ENCODE measurements around the gene ARHGAP18. TPM values are rescaled to one million over a fixed set of nuclear protein-coding genes. Genes with fewer than 3 reads are reported as not detected.

The ARHGAP18 gene
- total and polyA plus RNA-seq, 2 of the 13 experiments (the other 11 are each of a cell fraction or from before 2014, with no cell fraction given) = 58.2 to 115 TPM

DNA sequence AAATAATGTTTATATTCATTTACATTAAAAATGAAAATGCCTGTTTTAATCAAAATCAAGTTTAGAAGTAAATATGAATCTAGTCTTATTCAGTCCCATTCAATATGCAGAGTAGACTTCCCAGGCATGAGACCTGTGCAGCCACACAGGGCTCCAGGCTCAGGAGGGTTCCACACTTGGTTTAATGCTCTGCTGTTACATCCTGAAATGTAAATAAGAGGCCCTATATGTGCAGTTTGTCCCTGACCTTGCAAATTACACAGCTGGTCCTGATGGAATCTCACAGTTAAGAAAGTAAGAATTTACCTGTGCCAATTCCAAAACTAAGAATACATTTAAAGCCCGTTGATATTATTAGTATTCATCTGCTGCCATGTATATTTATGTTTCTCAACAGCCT lies 79.4 kb downstream of the ARHGAP18 start (continued):
- TF ChIP-seq FOSL1 (CRISPR knock-in tag; IDR thresholded peaks at IDR 0.05; ENCODE audit: borderline replicate concordance) (no peak), EP300 (IDR thresholded peaks at IDR 0.05; ENCODE audit: low read depth in 2 of 2, low read length in 2 of 2) (0 out of 4 replicates have a peak, but pooled peaks of 1 of the 2 experiments have one; percentile 30), EP300 (CRISPR knock-in tag; IDR thresholded peaks at IDR 0.05; ENCODE audit: borderline replicate concordance) (no peak), RXRB (CRISPR knock-in tag; IDR thresholded peaks at IDR 0.05; ENCODE audit: borderline replicate concordance) (0 out of 2 replicates have a peak, but pooled peaks have one; percentile 30), RARA (CRISPR knock-in tag; IDR thresholded peaks at IDR 0.05) (peak; percentile 34; the same call in 1 of the 2 replicates), ZMYM4 (CRISPR knock-in tag; IDR thresholded peaks at IDR 0.05) (peak; percentile 35; the same call in 1 of the 2 replicates), CEBPG (CRISPR knock-in tag; IDR thresholded peaks at IDR 0.05) (0 out of 2 replicates have a peak, but pooled peaks have one; percentile 4), NFE2L1 (CRISPR knock-in tag; IDR thresholded peaks at IDR 0.05; ENCODE audit: borderline replicate concordance) (no peak), NCOA2 (CRISPR knock-in tag; IDR thresholded peaks at IDR 0.05) (0 out of 2 replicates have a peak, but pooled peaks have one; percentile 23), ZNF484 (CRISPR knock-in tag; IDR thresholded peaks at IDR 0.05; ENCODE audit: borderline replicate concordance, low read depth) (no peak), HDAC2 (CRISPR knock-in tag; IDR thresholded peaks at IDR 0.05) (0 out of 2 replicates have a peak, but pooled peaks have one; percentile 36), NR2F6 (IDR thresholded peaks at IDR 0.05) (peak; percentile 24; the same call in 1 of the 2 replicates), NR2F6 (CRISPR knock-in tag; IDR thresholded peaks at IDR 0.05) (peak; percentile 64; the same call in 1 of the 2 replicates), STAG1 (CRISPR knock-in tag; IDR thresholded peaks at IDR 0.05) (0 out of 2 replicates have a peak, but pooled peaks have one; percentile 9), SOX13 (IDR thresholded peaks at IDR 0.05) (no peak), SOX13 (CRISPR knock-in tag; conservative IDR thresholded peaks at IDR 0.05 in 1 of 2, IDR thresholded peaks at IDR 0.05 in 1 of 2) (peak in 1 of 2 experiments; percentile 28; a peak in 1 of 4 replicates)
- TF ChIP-seq, protein P1, sequence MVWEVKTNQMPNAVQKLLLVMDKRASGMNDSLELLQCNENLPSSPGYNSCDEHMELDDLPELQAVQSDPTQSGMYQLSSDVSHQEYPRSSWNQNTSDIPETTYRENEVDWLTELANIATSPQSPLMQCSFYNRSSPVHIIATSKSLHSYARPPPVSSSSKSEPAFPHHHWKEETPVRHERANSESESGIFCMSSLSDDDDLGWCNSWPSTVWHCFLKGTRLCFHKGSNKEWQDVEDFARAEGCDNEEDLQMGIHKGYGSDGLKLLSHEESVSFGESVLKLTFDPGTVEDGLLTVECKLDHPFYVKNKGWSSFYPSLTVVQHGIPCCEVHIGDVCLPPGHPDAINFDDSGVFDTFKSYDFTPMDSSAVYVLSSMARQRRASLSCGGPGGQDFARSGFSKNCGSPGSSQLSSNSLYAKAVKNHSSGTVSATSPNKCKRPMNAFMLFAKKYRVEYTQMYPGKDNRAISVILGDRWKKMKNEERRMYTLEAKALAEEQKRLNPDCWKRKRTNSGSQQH (CRISPR knock-in tag; IDR thresholded peaks at IDR 0.05; ENCODE audit: low read depth) = no peak
- TF ChIP-seq, protein P2, sequence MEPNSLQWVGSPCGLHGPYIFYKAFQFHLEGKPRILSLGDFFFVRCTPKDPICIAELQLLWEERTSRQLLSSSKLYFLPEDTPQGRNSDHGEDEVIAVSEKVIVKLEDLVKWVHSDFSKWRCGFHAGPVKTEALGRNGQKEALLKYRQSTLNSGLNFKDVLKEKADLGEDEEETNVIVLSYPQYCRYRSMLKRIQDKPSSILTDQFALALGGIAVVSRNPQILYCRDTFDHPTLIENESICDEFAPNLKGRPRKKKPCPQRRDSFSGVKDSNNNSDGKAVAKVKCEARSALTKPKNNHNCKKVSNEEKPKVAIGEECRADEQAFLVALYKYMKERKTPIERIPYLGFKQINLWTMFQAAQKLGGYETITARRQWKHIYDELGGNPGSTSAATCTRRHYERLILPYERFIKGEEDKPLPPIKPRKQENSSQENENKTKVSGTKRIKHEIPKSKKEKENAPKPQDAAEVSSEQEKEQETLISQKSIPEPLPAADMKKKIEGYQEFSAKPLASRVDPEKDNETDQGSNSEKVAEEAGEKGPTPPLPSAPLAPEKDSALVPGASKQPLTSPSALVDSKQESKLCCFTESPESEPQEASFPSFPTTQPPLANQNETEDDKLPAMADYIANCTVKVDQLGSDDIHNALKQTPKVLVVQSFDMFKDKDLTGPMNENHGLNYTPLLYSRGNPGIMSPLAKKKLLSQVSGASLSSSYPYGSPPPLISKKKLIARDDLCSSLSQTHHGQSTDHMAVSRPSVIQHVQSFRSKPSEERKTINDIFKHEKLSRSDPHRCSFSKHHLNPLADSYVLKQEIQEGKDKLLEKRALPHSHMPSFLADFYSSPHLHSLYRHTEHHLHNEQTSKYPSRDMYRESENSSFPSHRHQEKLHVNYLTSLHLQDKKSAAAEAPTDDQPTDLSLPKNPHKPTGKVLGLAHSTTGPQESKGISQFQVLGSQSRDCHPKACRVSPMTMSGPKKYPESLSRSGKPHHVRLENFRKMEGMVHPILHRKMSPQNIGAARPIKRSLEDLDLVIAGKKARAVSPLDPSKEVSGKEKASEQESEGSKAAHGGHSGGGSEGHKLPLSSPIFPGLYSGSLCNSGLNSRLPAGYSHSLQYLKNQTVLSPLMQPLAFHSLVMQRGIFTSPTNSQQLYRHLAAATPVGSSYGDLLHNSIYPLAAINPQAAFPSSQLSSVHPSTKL (CRISPR knock-in tag; IDR thresholded peaks at IDR 0.05) = peak; percentile 61
- TF ChIP-seq, protein P3, sequence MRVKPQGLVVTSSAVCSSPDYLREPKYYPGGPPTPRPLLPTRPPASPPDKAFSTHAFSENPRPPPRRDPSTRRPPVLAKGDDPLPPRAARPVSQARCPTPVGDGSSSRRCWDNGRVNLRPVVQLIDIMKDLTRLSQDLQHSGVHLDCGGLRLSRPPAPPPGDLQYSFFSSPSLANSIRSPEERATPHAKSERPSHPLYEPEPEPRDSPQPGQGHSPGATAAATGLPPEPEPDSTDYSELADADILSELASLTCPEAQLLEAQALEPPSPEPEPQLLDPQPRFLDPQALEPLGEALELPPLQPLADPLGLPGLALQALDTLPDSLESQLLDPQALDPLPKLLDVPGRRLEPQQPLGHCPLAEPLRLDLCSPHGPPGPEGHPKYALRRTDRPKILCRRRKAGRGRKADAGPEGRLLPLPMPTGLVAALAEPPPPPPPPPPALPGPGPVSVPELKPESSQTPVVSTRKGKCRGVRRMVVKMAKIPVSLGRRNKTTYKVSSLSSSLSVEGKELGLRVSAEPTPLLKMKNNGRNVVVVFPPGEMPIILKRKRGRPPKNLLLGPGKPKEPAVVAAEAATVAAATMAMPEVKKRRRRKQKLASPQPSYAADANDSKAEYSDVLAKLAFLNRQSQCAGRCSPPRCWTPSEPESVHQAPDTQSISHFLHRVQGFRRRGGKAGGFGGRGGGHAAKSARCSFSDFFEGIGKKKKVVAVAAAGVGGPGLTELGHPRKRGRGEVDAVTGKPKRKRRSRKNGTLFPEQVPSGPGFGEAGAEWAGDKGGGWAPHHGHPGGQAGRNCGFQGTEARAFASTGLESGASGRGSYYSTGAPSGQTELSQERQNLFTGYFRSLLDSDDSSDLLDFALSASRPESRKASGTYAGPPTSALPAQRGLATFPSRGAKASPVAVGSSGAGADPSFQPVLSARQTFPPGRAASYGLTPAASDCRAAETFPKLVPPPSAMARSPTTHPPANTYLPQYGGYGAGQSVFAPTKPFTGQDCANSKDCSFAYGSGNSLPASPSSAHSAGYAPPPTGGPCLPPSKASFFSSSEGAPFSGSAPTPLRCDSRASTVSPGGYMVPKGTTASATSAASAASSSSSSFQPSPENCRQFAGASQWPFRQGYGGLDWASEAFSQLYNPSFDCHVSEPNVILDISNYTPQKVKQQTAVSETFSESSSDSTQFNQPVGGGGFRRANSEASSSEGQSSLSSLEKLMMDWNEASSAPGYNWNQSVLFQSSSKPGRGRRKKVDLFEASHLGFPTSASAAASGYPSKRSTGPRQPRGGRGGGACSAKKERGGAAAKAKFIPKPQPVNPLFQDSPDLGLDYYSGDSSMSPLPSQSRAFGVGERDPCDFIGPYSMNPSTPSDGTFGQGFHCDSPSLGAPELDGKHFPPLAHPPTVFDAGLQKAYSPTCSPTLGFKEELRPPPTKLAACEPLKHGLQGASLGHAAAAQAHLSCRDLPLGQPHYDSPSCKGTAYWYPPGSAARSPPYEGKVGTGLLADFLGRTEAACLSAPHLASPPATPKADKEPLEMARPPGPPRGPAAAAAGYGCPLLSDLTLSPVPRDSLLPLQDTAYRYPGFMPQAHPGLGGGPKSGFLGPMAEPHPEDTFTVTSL (CRISPR knock-in tag; IDR thresholded peaks at IDR 0.05; ENCODE audit: borderline replicate concordance) = peak; percentile 49; the same call in 1 of the 2 replicates
